HL-60/S4 (cell line): ENCODE data around the gene ALG1L2.
"Not testable (repeated sequence)": the region's sequence is repeated elsewhere in the genome, so short reads cannot be mapped to it uniquely, and the experiment has no call there.

Source experiments
- in situ Hi-C: fragments of 300-500 bp; cut with MboI; formaldehyde crosslinking; loops from 2 replicates; pipeline ENCODE4 v1.14.3; 2022; ENCODE audit warnings: low sequenced_read_pairs

The ALG1L2 gene

GRCh38 chr3:130120291-130120690 lies 38.7 kb downstream of the ALG1L2 start:
- in situ Hi-C loops: not testable (repeated sequence)

GRCh38 chr3:130122891-130123775 lies 41.5 kb downstream of the ALG1L2 start:
- in situ Hi-C loops: not testable (repeated sequence)

GRCh38 chr3:130125406-130125805 lies 43.8 kb downstream of the ALG1L2 start:
- in situ Hi-C loops: not testable (repeated sequence)

- in situ Hi-C loops: not testable (repeated sequence)
Observed at GRCh38 chr3:130136337-130136736, 54.7 kb downstream of the ALG1L2 start.

GRCh38 chr3:130137685-130138084 lies 56.1 kb downstream of the ALG1L2 start:
- in situ Hi-C loops: not testable (repeated sequence)

- in situ Hi-C loops: not testable (repeated sequence)
Observed at GRCh38 chr3:130138992-130139391, 57.4 kb downstream of the ALG1L2 start.

GRCh38 chr3:130140756-130141155 lies 59.1 kb downstream of the ALG1L2 start:
- in situ Hi-C loops: not testable (repeated sequence)

- in situ Hi-C loops: not testable (repeated sequence)
Observed at GRCh38 chr3:130143648-130144327, 62.2 kb downstream of the ALG1L2 start.

GRCh38 chr3:130144328-130144650 lies 62.7 kb downstream of the ALG1L2 start:
- in situ Hi-C loops: not testable (repeated sequence)

- in situ Hi-C loops: not testable (repeated sequence)
Observed at GRCh38 chr3:130145456-130145855, 63.8 kb downstream of the ALG1L2 start.

- in situ Hi-C loops: not testable (repeated sequence)
Observed at GRCh38 chr3:130146465-130146864, 64.8 kb downstream of the ALG1L2 start.
